ENCODE data around the gene PRKAG2. TPM values are rescaled to one million over a fixed set of nuclear protein-coding genes. Genes with fewer than 3 reads are reported as not detected.
A peak's percentile ranks its signal among the peaks of the same experiment; 100 is the strongest.

Gene PRKAG2
- total and polyA plus RNA-seq, 2 of the 13 experiments (the other 11 are each of a cell fraction or from before 2014, with no cell fraction given), result 0.90 to 1.3 TPM

DNA sequence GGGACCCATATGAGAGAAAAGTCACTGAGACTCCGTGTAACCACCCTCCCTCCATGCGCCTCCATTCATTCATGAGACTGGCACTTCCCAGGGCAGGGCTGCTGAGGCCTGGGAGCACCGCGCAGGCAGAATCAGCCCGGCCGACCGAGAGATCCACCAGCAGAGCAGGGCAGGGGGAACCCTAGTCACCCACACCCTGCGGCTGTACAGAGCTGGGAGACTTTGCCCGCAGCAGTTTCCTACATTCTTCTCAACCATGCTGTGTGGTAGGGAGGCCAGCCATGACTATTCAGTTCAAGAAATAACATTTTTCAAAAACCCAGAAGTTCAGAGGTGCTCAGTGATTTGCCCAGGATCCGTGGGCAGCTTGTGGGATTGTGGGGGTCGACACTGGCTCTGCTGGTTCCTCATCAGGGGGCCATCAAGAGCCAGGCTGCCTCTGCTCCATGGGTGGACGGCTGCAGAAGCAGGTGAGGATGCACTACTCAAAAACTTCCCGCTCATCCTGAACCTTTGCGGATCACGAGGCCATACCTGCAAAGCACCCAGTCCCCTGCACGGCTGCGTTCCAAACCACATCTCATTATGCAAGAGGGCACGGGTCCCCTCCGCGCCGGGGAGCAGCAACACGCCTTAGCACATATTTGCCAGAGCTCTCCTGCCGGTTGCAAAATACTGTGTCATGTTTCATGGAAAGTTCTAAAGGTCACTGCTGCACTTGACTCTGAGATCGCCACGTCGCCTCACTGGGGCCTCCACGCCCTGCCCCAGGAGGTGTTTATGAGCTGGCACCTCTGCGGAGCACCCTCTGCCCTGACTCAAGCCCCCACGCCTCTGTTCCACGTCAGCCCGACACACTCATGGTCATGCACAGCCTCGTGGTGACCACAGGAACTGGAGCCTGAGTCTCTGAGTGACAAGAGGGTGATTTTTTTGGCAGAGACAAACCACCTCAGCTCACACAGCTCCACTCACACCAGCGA is 132.0 kb downstream of the PRKAG2 start (continued):
- TF ChIP-seq, protein P1, sequence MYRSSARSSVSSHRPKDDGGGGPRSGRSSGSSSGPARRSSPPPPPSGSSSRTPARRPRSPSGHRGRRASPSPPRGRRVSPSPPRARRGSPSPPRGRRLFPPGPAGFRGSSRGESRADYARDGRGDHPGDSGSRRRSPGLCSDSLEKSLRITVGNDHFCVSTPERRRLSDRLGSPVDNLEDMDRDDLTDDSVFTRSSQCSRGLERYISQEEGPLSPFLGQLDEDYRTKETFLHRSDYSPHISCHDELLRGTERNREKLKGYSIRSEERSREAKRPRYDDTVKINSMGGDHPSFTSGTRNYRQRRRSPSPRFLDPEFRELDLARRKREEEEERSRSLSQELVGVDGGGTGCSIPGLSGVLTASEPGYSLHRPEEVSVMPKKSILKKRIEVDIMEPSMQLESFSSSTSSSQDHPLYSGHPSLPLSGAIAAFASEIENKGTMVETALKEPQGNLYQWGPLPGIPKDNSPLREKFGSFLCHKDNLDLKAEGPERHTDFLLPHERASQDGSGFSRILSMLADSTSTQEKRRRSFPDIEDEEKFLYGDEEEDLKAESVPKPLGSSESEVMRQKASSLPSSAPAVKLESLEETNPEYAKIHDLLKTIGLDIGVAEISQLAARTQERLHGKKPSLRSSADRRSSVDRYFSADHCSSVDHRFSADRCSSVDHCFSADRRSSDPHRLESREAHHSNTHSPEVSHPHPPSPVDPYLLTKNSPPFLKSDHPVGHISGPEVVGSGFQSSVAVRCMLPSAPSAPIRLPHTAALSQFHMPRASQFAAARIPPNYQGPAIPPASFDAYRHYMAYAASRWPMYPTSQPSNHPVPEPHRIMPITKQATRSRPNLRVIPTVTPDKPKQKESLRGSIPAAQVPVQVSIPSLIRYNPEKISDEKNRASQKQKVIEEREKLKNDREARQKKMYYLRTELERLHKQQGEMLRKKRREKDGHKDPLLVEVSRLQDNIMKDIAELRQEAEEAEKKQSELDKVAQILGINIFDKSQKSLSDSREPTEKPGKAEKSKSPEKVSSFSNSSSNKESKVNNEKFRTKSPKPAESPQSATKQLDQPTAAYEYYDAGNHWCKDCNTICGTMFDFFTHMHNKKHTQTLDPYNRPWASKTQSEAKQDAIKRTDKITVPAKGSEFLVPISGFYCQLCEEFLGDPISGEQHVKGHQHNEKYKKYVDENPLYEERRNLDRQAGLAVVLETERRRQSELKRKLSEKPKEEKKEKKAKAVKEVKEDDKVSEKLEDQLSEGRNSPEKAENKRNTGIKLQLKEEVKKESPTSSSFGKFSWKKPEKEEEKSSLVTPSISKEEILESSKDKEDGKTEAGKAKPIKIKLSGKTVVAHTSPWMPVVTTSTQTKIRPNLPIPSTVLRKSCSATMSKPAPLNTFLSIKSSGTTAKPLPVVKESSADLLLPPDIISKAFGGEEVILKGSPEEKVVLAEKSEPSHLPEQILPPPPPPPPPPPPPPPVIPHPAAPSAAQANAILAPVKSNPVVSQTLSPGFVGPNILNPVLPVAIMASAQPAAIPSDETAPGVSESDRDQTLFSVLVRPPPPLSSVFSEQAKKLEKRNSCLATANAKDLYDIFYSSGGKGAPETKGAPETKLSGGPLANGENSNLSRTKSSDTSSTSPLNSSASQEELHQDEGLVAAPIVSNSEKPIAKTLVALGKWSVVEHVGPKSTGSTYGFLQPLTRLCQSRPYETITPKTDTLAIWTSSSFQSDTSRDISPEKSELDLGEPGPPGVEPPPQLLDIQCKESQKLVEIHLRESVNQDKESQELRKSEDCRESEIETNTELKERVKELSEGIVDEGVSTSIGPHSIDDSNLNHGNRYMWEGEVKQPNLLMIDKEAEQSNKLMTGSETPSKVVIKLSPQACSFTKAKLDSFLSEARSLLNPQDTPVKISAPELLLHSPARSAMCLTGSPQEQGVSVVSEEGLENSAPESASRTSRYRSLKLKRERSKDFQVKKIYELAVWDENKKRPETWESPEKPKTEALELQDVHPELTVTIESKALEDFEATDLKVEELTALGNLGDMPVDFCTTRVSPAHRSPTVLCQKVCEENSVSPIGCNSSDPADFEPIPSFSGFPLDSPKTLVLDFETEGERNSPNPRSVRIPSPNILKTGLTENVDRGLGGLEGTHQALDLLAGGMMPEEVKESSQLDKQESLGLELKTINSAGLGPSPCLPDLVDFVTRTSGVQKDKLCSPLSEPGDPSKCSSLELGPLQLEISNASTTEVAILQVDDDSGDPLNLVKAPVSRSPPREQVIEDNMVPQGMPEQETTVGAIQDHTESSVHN (CRISPR knock-in tag; IDR thresholded peaks at IDR 0.05), result peak; percentile 76; the same call in 1 of the 2 replicates
- peak; percentile 97 for TF ChIP-seq ZNF350 (CRISPR knock-in tag; IDR thresholded peaks at IDR 0.05; ENCODE audit: borderline replicate concordance, low read depth)
- no peak for TF ChIP-seq ZNF10 (CRISPR knock-in tag; IDR thresholded peaks at IDR 0.05; ENCODE audit: borderline replicate concordance, low read depth)
- no peak for TF ChIP-seq ZNF326 (CRISPR knock-in tag; IDR thresholded peaks at IDR 0.05; ENCODE audit: borderline replicate concordance)
- TF ChIP-seq, protein P2, sequence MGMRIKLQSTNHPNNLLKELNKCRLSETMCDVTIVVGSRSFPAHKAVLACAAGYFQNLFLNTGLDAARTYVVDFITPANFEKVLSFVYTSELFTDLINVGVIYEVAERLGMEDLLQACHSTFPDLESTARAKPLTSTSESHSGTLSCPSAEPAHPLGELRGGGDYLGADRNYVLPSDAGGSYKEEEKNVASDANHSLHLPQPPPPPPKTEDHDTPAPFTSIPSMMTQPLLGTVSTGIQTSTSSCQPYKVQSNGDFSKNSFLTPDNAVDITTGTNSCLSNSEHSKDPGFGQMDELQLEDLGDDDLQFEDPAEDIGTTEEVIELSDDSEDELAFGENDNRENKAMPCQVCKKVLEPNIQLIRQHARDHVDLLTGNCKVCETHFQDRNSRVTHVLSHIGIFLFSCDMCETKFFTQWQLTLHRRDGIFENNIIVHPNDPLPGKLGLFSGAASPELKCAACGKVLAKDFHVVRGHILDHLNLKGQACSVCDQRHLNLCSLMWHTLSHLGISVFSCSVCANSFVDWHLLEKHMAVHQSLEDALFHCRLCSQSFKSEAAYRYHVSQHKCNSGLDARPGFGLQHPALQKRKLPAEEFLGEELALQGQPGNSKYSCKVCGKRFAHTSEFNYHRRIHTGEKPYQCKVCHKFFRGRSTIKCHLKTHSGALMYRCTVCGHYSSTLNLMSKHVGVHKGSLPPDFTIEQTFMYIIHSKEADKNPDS (CRISPR knock-in tag; IDR thresholded peaks at IDR 0.05), result no peak
- TF ChIP-seq, protein P3, sequence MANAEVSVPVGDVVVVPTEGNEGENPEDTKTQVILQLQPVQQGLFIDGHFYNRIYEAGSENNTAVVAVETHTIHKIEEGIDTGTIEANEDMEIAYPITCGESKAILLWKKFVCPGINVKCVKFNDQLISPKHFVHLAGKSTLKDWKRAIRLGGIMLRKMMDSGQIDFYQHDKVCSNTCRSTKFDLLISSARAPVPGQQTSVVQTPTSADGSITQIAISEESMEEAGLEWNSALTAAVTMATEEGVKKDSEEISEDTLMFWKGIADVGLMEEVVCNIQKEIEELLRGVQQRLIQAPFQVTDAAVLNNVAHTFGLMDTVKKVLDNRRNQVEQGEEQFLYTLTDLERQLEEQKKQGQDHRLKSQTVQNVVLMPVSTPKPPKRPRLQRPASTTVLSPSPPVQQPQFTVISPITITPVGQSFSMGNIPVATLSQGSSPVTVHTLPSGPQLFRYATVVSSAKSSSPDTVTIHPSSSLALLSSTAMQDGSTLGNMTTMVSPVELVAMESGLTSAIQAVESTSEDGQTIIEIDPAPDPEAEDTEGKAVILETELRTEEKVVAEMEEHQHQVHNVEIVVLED (CRISPR knock-in tag; IDR thresholded peaks at IDR 0.05; ENCODE audit: borderline replicate concordance), result peak; percentile 71; the same call in 1 of the 2 replicates
- TF ChIP-seq, protein P4, sequence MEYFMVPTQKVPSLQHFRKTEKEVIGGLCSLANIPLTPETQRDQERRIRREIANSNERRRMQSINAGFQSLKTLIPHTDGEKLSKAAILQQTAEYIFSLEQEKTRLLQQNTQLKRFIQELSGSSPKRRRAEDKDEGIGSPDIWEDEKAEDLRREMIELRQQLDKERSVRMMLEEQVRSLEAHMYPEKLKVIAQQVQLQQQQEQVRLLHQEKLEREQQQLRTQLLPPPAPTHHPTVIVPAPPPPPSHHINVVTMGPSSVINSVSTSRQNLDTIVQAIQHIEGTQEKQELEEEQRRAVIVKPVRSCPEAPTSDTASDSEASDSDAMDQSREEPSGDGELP (IDR thresholded peaks at IDR 0.05; ENCODE audit: borderline replicate concordance, low read depth), result no peak
- peak; percentile 84 for TF ChIP-seq PPARG (CRISPR knock-in tag; conservative IDR thresholded peaks at IDR 0.05)
- TF ChIP-seq, protein P5, sequence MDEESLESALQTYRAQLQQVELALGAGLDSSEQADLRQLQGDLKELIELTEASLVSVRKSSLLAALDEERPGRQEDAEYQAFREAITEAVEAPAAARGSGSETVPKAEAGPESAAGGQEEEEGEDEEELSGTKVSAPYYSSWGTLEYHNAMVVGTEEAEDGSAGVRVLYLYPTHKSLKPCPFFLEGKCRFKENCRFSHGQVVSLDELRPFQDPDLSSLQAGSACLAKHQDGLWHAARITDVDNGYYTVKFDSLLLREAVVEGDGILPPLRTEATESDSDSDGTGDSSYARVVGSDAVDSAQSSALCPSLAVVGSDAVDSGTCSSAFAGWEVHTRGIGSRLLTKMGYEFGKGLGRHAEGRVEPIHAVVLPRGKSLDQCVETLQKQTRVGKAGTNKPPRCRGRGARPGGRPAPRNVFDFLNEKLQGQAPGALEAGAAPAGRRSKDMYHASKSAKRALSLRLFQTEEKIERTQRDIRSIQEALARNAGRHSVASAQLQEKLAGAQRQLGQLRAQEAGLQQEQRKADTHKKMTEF (CRISPR knock-in tag; IDR thresholded peaks at IDR 0.05), result peak; percentile 97
- TF ChIP-seq ZNF572 (CRISPR knock-in tag; IDR thresholded peaks at IDR 0.05), result peak; percentile 71
- TF ChIP-seq, protein P6, sequence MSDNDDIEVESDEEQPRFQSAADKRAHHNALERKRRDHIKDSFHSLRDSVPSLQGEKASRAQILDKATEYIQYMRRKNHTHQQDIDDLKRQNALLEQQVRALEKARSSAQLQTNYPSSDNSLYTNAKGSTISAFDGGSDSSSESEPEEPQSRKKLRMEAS (IDR thresholded peaks at IDR 0.05), result peak; percentile 96
- TF ChIP-seq ZNF709 (CRISPR knock-in tag; IDR thresholded peaks at IDR 0.05), result peak; percentile 87; the same call in 1 of the 2 replicates
